Mucosa of descending colon (tissue), 3 donors: ENCODE measurements around the gene COMMD1. TPM values are rescaled to one million over a fixed set of nuclear protein-coding genes. Genes with fewer than 3 reads are reported as not detected.
"Not testable (repeated sequence)": the region's sequence is repeated elsewhere in the genome, so short reads cannot be mapped to it uniquely, and the experiment has no call there.

Experiments used
- ATAC-seq: fragments of 200-7000 bp; cut with Tn5 transposase; one replicate; pipeline ENCODE4 v1.9.1; 2020; ENCODE audit warnings: mild to moderate bottlenecking, moderate library complexity
- DNase-seq, 3 donors: peaks; one replicate each; pipeline ENCODE4 v3.0.0-alpha.2; 2020
- H3K36me3 ChIP-seq: fragments of 200-600 bp; one replicate; pipeline ENCODE4 v1.8.0; 2021; ENCODE audit warnings: low read depth, mild to moderate bottlenecking
- H3K4me1 ChIP-seq: fragments of 200-600 bp; one replicate; pipeline ENCODE4 v1.8.0; 2021; ENCODE audit warnings: low read depth, mild to moderate bottlenecking
- H3K4me3 ChIP-seq: fragments of 200-600 bp; one replicate; pipeline ENCODE4 v1.8.0; 2021; ENCODE audit warnings: mild to moderate bottlenecking
- H3K9me3 ChIP-seq: fragments of 200-600 bp; one replicate; pipeline ENCODE4 v1.8.0; 2021; ENCODE audit warnings: mild to moderate bottlenecking
- intact Hi-C, 2 donors: fragments of 100-400 bp; cut with DNase I in 1 of 2; cut with micrococcal nuclease in 1 of 2; formaldehyde crosslinking; loops; one replicate each; pipeline versions ENCODE4 v1.11.0 to v1.11.1; 2022; cut with DNase I, micrococcal nuclease
- total RNA-seq, 3 donors: library from RNA; stranded (reverse); fragmentation: NEBNext Ultra II Directional in 2 of 3; extraction: Animal tissue kit (Norgen Biotek cat#: 25700) in 2 of 3; gene quantifications; one replicate each; pipeline versions ENCODE4 v1.2.1 to v1.2.4, GENCODE V29; 2021 to 2023
- TF ChIP-seq, protein P1 (sequence below): fragments of 200-600 bp; IDR thresholded peaks from one replicate; pipeline ENCODE4 v1.8.0; 2022; ENCODE audit warnings: antibody characterized with exemption, mild to moderate bottlenecking
- donor health status: DM: no; HTN: no; CAD: no; lungs with moderate emphysema.
- donor health status: DM: no; HTN: no; CAD: no.
- donor health status: DM: no; HTN: yes; CAD: no.

The COMMD1 gene
- total RNA-seq, 3 donors from 2014 or later = 21.5 to 33.5 (median 24.8) TPM

DNA sequence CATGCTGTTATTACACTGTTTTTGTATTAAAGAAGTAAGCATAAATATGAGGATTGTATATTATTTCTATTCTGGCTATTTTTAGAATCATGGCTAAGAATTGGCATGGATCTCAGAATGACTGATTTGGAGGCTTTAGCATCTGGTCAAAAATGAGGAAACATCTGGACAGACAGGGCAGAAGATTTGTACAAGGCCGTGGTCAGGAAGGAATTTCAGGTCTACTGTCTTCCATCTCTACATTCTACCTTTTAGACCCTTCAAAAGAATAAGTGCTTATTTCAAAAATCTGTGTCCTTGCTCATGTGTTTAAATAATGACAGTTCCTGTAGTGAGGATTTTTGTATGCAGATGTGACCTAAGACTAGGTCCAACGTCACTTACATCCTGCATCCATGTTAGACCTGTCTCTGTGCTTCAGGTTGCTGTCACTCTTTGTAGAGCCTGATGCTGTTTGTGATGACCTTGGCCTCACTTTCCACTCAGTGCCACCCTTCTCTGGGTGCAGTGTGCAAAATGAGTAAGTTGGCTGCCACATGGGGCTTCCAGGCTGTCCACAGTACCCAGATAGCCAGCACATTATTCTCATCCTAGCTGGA, 235.8 kb downstream of the COMMD1 start:
- Histone ChIP-seq H3K4me3 (no peak overlapping the region), H3K9me3 (no peaks in the 10 kb centered on the region), H3K36me3 (no peaks in the 10 kb centered on the region), H3K4me1 (no peaks in the 10 kb centered on the region)
- no peak for DNase-seq
- ATAC-seq = no peak
- TF ChIP-seq, protein P1, sequence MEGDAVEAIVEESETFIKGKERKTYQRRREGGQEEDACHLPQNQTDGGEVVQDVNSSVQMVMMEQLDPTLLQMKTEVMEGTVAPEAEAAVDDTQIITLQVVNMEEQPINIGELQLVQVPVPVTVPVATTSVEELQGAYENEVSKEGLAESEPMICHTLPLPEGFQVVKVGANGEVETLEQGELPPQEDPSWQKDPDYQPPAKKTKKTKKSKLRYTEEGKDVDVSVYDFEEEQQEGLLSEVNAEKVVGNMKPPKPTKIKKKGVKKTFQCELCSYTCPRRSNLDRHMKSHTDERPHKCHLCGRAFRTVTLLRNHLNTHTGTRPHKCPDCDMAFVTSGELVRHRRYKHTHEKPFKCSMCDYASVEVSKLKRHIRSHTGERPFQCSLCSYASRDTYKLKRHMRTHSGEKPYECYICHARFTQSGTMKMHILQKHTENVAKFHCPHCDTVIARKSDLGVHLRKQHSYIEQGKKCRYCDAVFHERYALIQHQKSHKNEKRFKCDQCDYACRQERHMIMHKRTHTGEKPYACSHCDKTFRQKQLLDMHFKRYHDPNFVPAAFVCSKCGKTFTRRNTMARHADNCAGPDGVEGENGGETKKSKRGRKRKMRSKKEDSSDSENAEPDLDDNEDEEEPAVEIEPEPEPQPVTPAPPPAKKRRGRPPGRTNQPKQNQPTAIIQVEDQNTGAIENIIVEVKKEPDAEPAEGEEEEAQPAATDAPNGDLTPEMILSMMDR = no peak
- intact Hi-C loops = no loop called here

DNA sequence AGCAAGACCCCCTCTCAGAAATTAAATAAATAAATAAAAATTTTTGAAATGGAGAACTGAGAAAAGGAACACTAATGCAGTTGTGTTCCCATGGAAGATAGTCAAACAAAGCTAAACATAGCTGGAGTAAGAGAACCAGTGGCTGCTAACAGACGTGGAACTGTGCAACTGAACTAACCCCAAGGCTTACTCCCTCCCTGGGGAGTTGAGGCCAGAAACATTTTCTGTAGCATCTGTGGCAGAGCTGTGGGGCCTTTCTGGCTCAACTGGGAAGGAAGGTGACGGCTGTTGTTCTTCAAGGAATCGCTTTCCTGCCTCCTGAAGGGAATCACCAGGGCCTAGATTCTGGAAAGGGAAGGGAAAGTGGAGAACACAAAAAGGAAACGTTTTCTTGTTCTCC, 236.6 kb downstream of the COMMD1 start:
- intact Hi-C loops = no loop called here
- Histone ChIP-seq H3K9me3 (no peaks in the 10 kb centered on the region), H3K36me3 (no peaks in the 10 kb centered on the region), H3K4me3 (no peak overlapping the region), H3K4me1 (no peaks in the 10 kb centered on the region)
- DNase-seq (no peak), ATAC-seq (no peak)
- TF ChIP-seq, protein P1 = no peak

DNA sequence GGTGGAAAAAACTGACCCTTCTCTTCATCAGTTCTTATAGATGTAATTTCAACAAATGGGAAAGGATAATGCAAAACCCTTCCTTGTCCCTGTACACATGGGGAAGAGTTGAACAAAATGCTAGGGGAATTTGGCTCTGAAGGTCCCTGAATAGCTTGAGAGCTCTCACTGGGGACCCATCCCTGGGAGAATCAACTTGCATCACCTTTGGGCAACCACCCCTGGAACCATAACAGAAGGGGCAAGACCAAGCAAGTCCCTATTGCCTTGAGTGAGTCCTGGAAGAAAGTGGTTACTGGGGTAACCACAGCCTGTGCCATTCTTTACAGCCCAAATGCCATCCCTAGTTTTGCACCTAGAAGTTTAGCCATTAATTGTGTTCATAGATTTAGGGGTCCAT, 238.2 kb downstream of the COMMD1 start:
- TF ChIP-seq, protein P1 = no peak

DNA sequence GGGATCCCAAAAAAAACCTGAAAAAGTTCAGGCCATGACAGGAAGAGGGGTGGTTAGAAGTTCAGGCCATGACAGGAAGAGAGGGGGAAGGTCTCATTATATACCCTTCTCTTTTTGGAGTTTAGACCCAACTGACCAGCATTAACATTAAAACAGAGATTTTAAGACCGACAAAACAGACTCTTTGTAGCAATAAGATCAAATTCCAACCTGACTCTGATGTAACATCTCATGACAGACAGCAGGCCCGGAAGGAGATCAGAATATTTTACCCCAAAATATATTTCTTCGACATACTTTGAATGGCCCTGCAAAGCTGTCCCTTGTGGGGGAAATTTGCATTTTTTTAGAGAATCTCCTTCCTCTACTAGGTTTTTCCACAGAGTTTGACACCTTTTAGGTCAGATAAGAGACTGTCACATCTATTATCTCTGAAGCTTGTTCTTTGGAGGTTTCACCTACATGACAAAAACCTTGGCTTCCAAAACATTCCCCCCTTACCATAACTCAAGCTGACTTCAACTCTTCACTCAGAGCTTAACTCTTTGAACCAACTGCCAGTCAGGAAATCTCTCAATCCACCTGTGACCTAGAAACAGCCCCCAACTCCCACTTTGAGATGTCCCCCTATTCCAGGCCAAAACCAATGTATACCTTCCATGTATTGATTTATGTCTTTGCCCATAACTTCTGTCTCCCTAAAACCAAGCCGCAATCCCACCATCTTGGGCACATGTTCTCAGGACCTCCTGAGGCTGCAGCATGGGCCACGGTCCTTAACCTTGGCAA, 239.4 kb downstream of the COMMD1 start:
- no peaks in the 10 kb centered on the region for H3K36me3 ChIP-seq

More for the DNA sequence above, 238.2 kb downstream of the COMMD1 start:
- H3K4me1 ChIP-seq = no peaks in the 10 kb centered on the region
- no peaks in the 10 kb centered on the region for H3K36me3 ChIP-seq
- no peak for DNase-seq
- no peak for ATAC-seq
- no peak overlapping the region for H3K4me3 ChIP-seq
- intact Hi-C loops = no loop called here
- no peaks in the 10 kb centered on the region for H3K9me3 ChIP-seq

DNA sequence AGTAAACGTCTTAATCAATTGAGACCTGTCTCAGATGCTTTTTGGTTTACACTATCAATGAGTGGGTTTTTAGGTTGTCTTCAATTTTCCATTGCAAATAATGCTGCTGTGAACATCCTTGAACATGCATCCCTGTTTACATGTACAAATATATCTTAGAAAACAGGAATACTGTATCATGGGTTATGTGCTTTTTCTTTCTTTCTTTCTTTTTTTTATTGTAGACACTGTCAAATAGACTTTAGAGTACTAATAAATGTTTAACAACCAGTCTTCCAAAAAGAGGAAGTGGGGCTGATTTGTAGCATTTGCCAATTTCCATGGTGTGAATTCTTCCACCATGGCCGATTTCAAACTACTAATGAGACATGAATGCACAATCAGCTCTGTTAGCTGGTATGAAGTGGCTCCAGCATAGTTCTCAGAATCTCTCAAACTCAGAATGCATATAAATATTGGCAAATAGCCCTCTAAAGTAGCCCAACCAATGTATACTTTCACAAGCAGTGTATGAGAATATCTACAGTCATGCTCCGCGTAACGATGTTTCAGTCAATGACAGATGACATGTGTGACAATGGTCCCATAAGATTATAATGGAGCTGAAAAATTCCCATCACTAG, 240.1 kb downstream of the COMMD1 start:
- ATAC-seq (no peak), DNase-seq (no peak)
- Histone ChIP-seq H3K4me1 (no peaks in the 10 kb centered on the region), H3K36me3 (no peaks in the 10 kb centered on the region), H3K4me3 (no peak overlapping the region), H3K9me3 (no peaks in the 10 kb centered on the region)
- intact Hi-C loops = no loop called here
- TF ChIP-seq, protein P1 = no peak

More for the DNA sequence above, 239.4 kb downstream of the COMMD1 start:
- intact Hi-C loops = no loop called here
- ATAC-seq = no peak
- no peak overlapping the region for H3K4me3 ChIP-seq
- no peak for DNase-seq
- TF ChIP-seq, protein P1 = no peak
- no peaks in the 10 kb centered on the region for H3K4me1 ChIP-seq
- H3K9me3 ChIP-seq = no peaks in the 10 kb centered on the region

DNA sequence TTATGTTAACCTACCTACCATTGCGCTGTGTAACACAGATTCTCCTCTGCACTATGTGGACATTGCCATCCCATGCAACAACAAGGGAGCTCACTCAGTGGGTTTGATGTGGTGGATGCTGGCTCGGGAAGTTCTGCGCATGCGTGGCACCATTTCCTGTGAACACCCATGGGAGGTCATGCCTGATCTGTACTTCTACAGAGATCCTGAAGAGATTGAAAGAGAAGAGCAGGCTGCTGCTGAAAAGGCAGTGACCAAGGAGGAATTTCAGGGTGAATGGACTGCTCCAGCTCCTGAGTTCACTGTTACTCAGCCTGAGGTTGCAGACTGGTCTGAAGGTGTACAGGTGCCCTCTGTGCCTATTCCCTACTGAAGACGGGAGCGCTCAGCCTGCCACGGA, 241.3 kb downstream of the COMMD1 start:
- H3K9me3 ChIP-seq, H3K36me3 ChIP-seq, ATAC-seq, DNase-seq, H3K4me3 ChIP-seq, H3K4me1 ChIP-seq, intact Hi-C loops: not testable (repeated sequence)
